Smooth muscle cell (in vitro differentiated cells): ENCODE results near the gene ADAMTS15. TPM values are rescaled to one million over a fixed set of nuclear protein-coding genes. Genes with fewer than 3 reads are reported as not detected.

Experiments used
- DNase-seq: peaks from one replicate; lab custom pipeline; 2025; ENCODE audit not compliant: unreplicated experiment; lab: John Stamatoyannopoulos, UW
- H2AFZ ChIP-seq: fragments of 200-600 bp; sonication (generic); 2 replicates; pipeline ENCODE4 v1.6.0; 2016; ENCODE audit warnings: antibody characterized with exemption, low read depth, mild to moderate bottlenecking
- H3F3A ChIP-seq: fragments of 200-600 bp; sonication (generic); 2 replicates; pipeline ENCODE4 v1.6.0; 2017; ENCODE audit warnings: antibody characterized with exemption, low read depth
- H3K27ac ChIP-seq: fragments of 200-600 bp; sonication (generic); 2 replicates; pipeline ENCODE4 v1.5.1; 2016; ENCODE audit warnings: low read depth, mild to moderate bottlenecking
- H3K27me3 ChIP-seq: fragments of 200-600 bp; sonication (generic); 2 replicates; pipeline ENCODE4 v1.6.1; 2016; ENCODE audit warnings: low read depth, mild to moderate bottlenecking
- H3K36me3 ChIP-seq: fragments of 200-600 bp; sonication (generic); 2 replicates; pipeline ENCODE4 v1.5.1; 2016; ENCODE audit warnings: low read depth
- H3K4me1 ChIP-seq: fragments of 200-600 bp; sonication (generic); 2 replicates; pipeline ENCODE4 v1.5.1; 2016; ENCODE audit warnings: low read depth
- H3K4me2 ChIP-seq: fragments of 200-600 bp; sonication (generic); 2 replicates; pipeline ENCODE4 v1.6.0; 2016; ENCODE audit warnings: mild to moderate bottlenecking
- H3K4me3 ChIP-seq: fragments of 200-600 bp; sonication (generic); 2 replicates; pipeline ENCODE4 v1.5.1; 2016; ENCODE audit warnings: mild to moderate bottlenecking
- H3K79me2 ChIP-seq: fragments of 200-600 bp; sonication (generic); 2 replicates; pipeline ENCODE4 v1.6.0; 2016; ENCODE audit warnings: low read depth, mild to moderate bottlenecking
- H3K9ac ChIP-seq: fragments of 200-600 bp; sonication (generic); 2 replicates; pipeline ENCODE4 v1.6.0; 2016; ENCODE audit warnings: low read depth
- H3K9me3 ChIP-seq: fragments of 200-600 bp; sonication (generic); replicated peaks from 2 replicates; pipeline ENCODE4 v1.5.1; 2016; ENCODE audit warnings: low read depth
- H4K20me1 ChIP-seq: fragments of 200-600 bp; sonication (generic); 2 replicates; pipeline ENCODE4 v1.6.0; 2016; ENCODE audit warnings: low read depth
- WGBS: methylation state at CpG from one replicate; pipeline ENCODE4 v1.1.7; 2016; ENCODE audit warnings: low lambda C conversion rate; 5-methylcytosine and 5-hydroxymethylcytosine counted together
- polyA plus RNA-seq: library from polyadenylated mRNA; unstranded; fragments of >200 nt; fragmentation: Nextera tagmentation; extraction: Ambion mirVana; gene quantifications from 2 replicates; pipeline ENCODE4 v1.2.1, GENCODE V29; 2016
- total RNA-seq: library from RNA; depleted of rRNA; stranded (reverse); fragments of >200 nt; gene quantifications from 2 replicates; pipeline ENCODE4 v1.2.3, GENCODE V29; 2014
- TF ChIP-seq, protein P1 (sequence below): fragments of 200-600 bp; sonication (generic); IDR thresholded peaks from 2 replicates; pipeline ENCODE4 v1.5.1; 2017; ENCODE audit warnings: borderline replicate concordance, mild to moderate bottlenecking, antibody characterized with exemption; ENCODE audit not compliant: insufficient read depth, poor library complexity, severe bottlenecking

The ADAMTS15 gene
- total and polyA plus RNA-seq, 2 experiments from 2014 or later: 1.4 to 3.4 TPM

GRCh38 chr11:130471731-130472433 is 23.4 kb downstream of the ADAMTS15 start:
- H3K27me3 ChIP-seq: no peaks in the 10 kb centered on the region

DNA sequence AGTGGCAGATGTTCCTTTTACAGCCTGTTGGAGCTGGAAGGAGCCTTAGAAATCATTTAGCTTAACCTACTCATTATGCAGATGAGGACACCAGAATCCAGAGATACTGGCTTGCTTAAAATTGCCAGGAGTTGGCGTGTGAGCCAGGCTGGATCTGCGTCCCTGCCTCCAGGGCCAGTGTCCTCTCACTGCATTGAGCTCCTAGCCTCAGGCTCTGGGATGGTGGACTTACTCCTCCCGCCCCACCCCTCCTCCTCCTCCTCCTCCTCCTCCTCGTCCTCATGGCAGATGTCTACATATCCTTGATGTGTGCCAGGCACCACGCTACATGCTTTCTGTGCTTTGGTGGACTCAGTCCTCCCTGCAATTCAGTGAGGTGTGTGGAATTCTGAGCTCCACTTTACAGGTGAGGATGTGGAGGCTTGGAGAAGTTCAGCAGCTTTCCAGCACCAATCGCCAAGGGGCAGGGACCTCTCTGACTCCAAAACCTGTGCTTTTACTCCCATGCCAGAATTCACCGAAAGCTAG is 24.1 kb downstream of the ADAMTS15 start:
- no peaks in the 10 kb centered on the region for H4K20me1 ChIP-seq
- H2AFZ ChIP-seq: no peak overlapping the region
- H3K27me3 ChIP-seq: no peaks in the 10 kb centered on the region
- TF ChIP-seq, protein P1, sequence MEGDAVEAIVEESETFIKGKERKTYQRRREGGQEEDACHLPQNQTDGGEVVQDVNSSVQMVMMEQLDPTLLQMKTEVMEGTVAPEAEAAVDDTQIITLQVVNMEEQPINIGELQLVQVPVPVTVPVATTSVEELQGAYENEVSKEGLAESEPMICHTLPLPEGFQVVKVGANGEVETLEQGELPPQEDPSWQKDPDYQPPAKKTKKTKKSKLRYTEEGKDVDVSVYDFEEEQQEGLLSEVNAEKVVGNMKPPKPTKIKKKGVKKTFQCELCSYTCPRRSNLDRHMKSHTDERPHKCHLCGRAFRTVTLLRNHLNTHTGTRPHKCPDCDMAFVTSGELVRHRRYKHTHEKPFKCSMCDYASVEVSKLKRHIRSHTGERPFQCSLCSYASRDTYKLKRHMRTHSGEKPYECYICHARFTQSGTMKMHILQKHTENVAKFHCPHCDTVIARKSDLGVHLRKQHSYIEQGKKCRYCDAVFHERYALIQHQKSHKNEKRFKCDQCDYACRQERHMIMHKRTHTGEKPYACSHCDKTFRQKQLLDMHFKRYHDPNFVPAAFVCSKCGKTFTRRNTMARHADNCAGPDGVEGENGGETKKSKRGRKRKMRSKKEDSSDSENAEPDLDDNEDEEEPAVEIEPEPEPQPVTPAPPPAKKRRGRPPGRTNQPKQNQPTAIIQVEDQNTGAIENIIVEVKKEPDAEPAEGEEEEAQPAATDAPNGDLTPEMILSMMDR: no peak
- no peak overlapping the region for H3K27ac ChIP-seq
- H3F3A ChIP-seq: peaks cover 3% of the 10 kb centered on the region
- no peaks in the 10 kb centered on the region for H3K4me1 ChIP-seq
- H3K9me3 ChIP-seq: no peaks in the 10 kb centered on the region
- 96% methylated on average over 5 of the region's 7 CpGs for WGBS
- no peak overlapping the region for H3K4me2 ChIP-seq
- no peak for DNase-seq
- no peak overlapping the region for H3K9ac ChIP-seq
- H3K36me3 ChIP-seq: no peaks in the 10 kb centered on the region
- H3K79me2 ChIP-seq: no peaks in the 10 kb centered on the region
- H3K4me3 ChIP-seq: no peak overlapping the region

More at GRCh38 chr11:130471731-130472433, 23.4 kb downstream of the ADAMTS15 start:
- no peak for DNase-seq
- Histone ChIP-seq H3K79me2 (no peaks in the 10 kb centered on the region), H3K4me3 (no peak overlapping the region), H3F3A (no peaks in the 10 kb centered on the region), H3K27ac (no peak overlapping the region), H3K36me3 (no peaks in the 10 kb centered on the region), H3K9ac (no peak overlapping the region), H3K4me2 (no peak overlapping the region), H4K20me1 (no peaks in the 10 kb centered on the region), H3K4me1 (no peaks in the 10 kb centered on the region), H2AFZ (no peak overlapping the region), H3K9me3 (no peaks in the 10 kb centered on the region)
- WGBS: 96% methylated on average over 11 of the region's 11 CpGs
- TF ChIP-seq, protein P1: no peak

DNA sequence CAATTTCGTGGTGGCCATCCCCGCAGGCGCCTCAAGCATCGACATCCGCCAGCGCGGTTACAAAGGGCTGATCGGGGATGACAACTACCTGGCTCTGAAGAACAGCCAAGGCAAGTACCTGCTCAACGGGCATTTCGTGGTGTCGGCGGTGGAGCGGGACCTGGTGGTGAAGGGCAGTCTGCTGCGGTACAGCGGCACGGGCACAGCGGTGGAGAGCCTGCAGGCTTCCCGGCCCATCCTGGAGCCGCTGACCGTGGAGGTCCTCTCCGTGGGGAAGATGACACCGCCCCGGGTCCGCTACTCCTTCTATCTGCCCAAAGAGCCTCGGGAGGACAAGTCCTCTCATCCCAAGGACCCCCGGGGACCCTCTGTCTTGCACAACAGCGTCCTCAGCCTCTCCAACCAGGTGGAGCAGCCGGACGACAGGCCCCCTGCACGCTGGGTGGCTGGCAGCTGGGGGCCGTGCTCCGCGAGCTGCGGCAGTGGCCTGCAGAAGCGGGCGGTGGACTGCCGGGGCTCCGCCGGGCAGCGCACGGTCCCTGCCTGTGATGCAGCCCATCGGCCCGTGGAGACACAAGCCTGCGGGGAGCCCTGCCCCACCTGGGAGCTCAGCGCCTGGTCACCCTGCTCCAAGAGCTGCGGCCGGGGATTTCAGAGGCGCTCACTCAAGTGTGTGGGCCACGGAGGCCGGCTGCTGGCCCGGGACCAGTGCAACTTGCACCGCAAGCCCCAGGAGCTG is 24.8 kb downstream of the ADAMTS15 start:
- Histone ChIP-seq H3K36me3 (no peaks in the 10 kb centered on the region), H3K4me2 (no peak overlapping the region), H3F3A (peaks cover 10% of the 10 kb centered on the region), H3K4me1 (peaks cover 7% of the 10 kb centered on the region), H3K9me3 (no peaks in the 10 kb centered on the region), H3K9ac (no peak overlapping the region), H2AFZ (no peak overlapping the region), H3K27me3 (no peaks in the 10 kb centered on the region), H3K27ac (no peak overlapping the region), H3K4me3 (no peak overlapping the region), H3K79me2 (no peaks in the 10 kb centered on the region), H4K20me1 (no peaks in the 10 kb centered on the region)
- WGBS: 98% methylated on average over 47 of the region's 52 CpGs
- no peak for DNase-seq
- TF ChIP-seq, protein P1: no peak
